ENCODE results near the gene C4orf36.

The C4orf36 gene

GRCh38 chr4:86910820-86911684, 18.8 kb upstream of the C4orf36 start:
- Histone ChIP-seq H3K27me3 (ENCODE audit: control insufficient read depth in 1 of 2, insufficient read depth in 1 of 2, low read length in 2 of 2) (no peaks in the 10 kb centered on the region), H4K91ac (ENCODE audit: low read length) (no peak overlapping the region), H3K4me2 (ENCODE audit: low read length, poor library complexity, severe bottlenecking) (no peak overlapping the region), H3K36me3 (ENCODE audit: control insufficient read depth in 1 of 2, insufficient read depth in 2 of 2, low read depth in 1 of 2, low read length in 2 of 2) (no peaks in the 10 kb centered on the region), H3K4ac (ENCODE audit: low read depth in 1 of 2, low read length in 2 of 2) (no peak overlapping the region), H2BK120ac (ENCODE audit: low read depth, low read length) (no peak overlapping the region), H3K79me1 (replicated peaks; ENCODE audit: low read length, poor library complexity, severe bottlenecking) (no peaks in the 10 kb centered on the region), H3K18ac (ENCODE audit: low read depth in 1 of 2, low read length in 2 of 2) (no peak overlapping the region), H2AFZ (ENCODE audit: low read depth, low read length) (no peak overlapping the region), H3K27ac (ENCODE audit: low read length, poor library complexity, severe bottlenecking) (no peak overlapping the region), H2AK5ac (ENCODE audit: low read length, severe bottlenecking) (no peak overlapping the region), H2BK12ac (ENCODE audit: low read length in 2 of 2) (no peak overlapping the region), H3K14ac (ENCODE audit: low read length in 2 of 2) (no peak overlapping the region), H2BK15ac (ENCODE audit: low read depth, poor library complexity, severe bottlenecking) (no peak overlapping the region), H4K8ac (ENCODE audit: low read length) (no peak overlapping the region), H3K9me3 (ENCODE audit: control insufficient read depth, low read length) (no peaks in the 10 kb centered on the region), H3K4me1 (ENCODE audit: control insufficient read depth, insufficient read depth, low read depth, low read length) (peaks cover 2% of the 10 kb centered on the region), H3K4me3 (ENCODE audit: insufficient read depth in 1 of 2, low read depth in 1 of 2, low read length in 2 of 2) (no peak overlapping the region), H3K23ac (ENCODE audit: low read length in 2 of 2) (no peak overlapping the region), H3K9ac (ENCODE audit: low read length) (no peak overlapping the region), H2BK5ac (ENCODE audit: low read depth, low read length, poor library complexity, severe bottlenecking) (no peak overlapping the region)
- no peak for DNase-seq
- 100% methylated on average over 3 of the region's 7 CpGs for WGBS

- no peak overlapping the region for H3K4me2 ChIP-seq (ENCODE audit: low read length, poor library complexity, severe bottlenecking)
- no peak overlapping the region for H4K91ac ChIP-seq (ENCODE audit: low read length)
- H3K18ac ChIP-seq (ENCODE audit: low read depth in 1 of 2, low read length in 2 of 2): no peak overlapping the region
- no peaks in the 10 kb centered on the region for H3K79me1 ChIP-seq (replicated peaks; ENCODE audit: low read length, poor library complexity, severe bottlenecking)
- H3K36me3 ChIP-seq (ENCODE audit: control insufficient read depth in 1 of 2, insufficient read depth in 2 of 2, low read depth in 1 of 2, low read length in 2 of 2): no peaks in the 10 kb centered on the region
- no peak overlapping the region for H3K4me3 ChIP-seq (ENCODE audit: insufficient read depth in 1 of 2, low read depth in 1 of 2, low read length in 2 of 2)
- H2BK15ac ChIP-seq (ENCODE audit: low read depth, poor library complexity, severe bottlenecking): no peak overlapping the region
- H3K23ac ChIP-seq (ENCODE audit: low read length in 2 of 2): no peak overlapping the region
- H3K27me3 ChIP-seq (ENCODE audit: control insufficient read depth in 1 of 2, insufficient read depth in 1 of 2, low read length in 2 of 2): no peaks in the 10 kb centered on the region
- no peak overlapping the region for H3K4ac ChIP-seq (ENCODE audit: low read depth in 1 of 2, low read length in 2 of 2)
- H4K8ac ChIP-seq (ENCODE audit: low read length): no peak overlapping the region
- peaks cover 2% of the 10 kb centered on the region for H3K4me1 ChIP-seq (ENCODE audit: control insufficient read depth, insufficient read depth, low read depth, low read length)
- H2BK120ac ChIP-seq (ENCODE audit: low read depth, low read length): no peak overlapping the region
- no peak overlapping the region for H3K14ac ChIP-seq (ENCODE audit: low read length in 2 of 2)
- no peak overlapping the region for H2AFZ ChIP-seq (ENCODE audit: low read depth, low read length)
- WGBS: 89% methylated on average over 4 of the region's 5 CpGs
- H3K9me3 ChIP-seq (ENCODE audit: control insufficient read depth, low read length): no peaks in the 10 kb centered on the region
- no peak overlapping the region for H3K9ac ChIP-seq (ENCODE audit: low read length)
- H2AK5ac ChIP-seq (ENCODE audit: low read length, severe bottlenecking): no peak overlapping the region
- no peak for DNase-seq
- H3K27ac ChIP-seq (ENCODE audit: low read length, poor library complexity, severe bottlenecking): no peak overlapping the region
- H2BK12ac ChIP-seq (ENCODE audit: low read length in 2 of 2): no peak overlapping the region
- H2BK5ac ChIP-seq (ENCODE audit: low read depth, low read length, poor library complexity, severe bottlenecking): no peak overlapping the region
These were observed 18.1 kb upstream of the C4orf36 start for GRCh38 chr4:86910369-86910768.

GRCh38 chr4:86909546-86910295, 17.5 kb upstream of the C4orf36 start:
- no peak overlapping the region for H3K4me3 ChIP-seq (ENCODE audit: insufficient read depth in 1 of 2, low read depth in 1 of 2, low read length in 2 of 2)
- H2AK5ac ChIP-seq (ENCODE audit: low read length, severe bottlenecking): no peak overlapping the region
- no peaks in the 10 kb centered on the region for H3K79me1 ChIP-seq (replicated peaks; ENCODE audit: low read length, poor library complexity, severe bottlenecking)
- H2BK15ac ChIP-seq (ENCODE audit: low read depth, poor library complexity, severe bottlenecking): no peak overlapping the region
- 96% methylated on average over 7 of the region's 8 CpGs for WGBS
- no peak overlapping the region for H3K9ac ChIP-seq (ENCODE audit: low read length)
- H3K4me2 ChIP-seq (ENCODE audit: low read length, poor library complexity, severe bottlenecking): no peak overlapping the region
- H3K14ac ChIP-seq (ENCODE audit: low read length in 2 of 2): no peak overlapping the region
- no peak overlapping the region for H4K91ac ChIP-seq (ENCODE audit: low read length)
- no peak overlapping the region for H3K18ac ChIP-seq (ENCODE audit: low read depth in 1 of 2, low read length in 2 of 2)
- H3K4me1 ChIP-seq (ENCODE audit: control insufficient read depth, insufficient read depth, low read depth, low read length): peaks cover 2% of the 10 kb centered on the region
- H3K36me3 ChIP-seq (ENCODE audit: control insufficient read depth in 1 of 2, insufficient read depth in 2 of 2, low read depth in 1 of 2, low read length in 2 of 2): no peaks in the 10 kb centered on the region
- no peaks in the 10 kb centered on the region for H3K9me3 ChIP-seq (ENCODE audit: control insufficient read depth, low read length)
- no peak overlapping the region for H2BK120ac ChIP-seq (ENCODE audit: low read depth, low read length)
- H3K4ac ChIP-seq (ENCODE audit: low read depth in 1 of 2, low read length in 2 of 2): no peak overlapping the region
- H3K27me3 ChIP-seq (ENCODE audit: control insufficient read depth in 1 of 2, insufficient read depth in 1 of 2, low read length in 2 of 2): no peaks in the 10 kb centered on the region
- H3K23ac ChIP-seq (ENCODE audit: low read length in 2 of 2): no peak overlapping the region
- no peak for DNase-seq
- H3K27ac ChIP-seq (ENCODE audit: low read length, poor library complexity, severe bottlenecking): no peak overlapping the region
- no peak overlapping the region for H4K8ac ChIP-seq (ENCODE audit: low read length)
- H2AFZ ChIP-seq (ENCODE audit: low read depth, low read length): no peak overlapping the region
- no peak overlapping the region for H2BK12ac ChIP-seq (ENCODE audit: low read length in 2 of 2)
- H2BK5ac ChIP-seq (ENCODE audit: low read depth, low read length, poor library complexity, severe bottlenecking): no peak overlapping the region

GRCh38 chr4:86908251-86908657, 16.0 kb upstream of the C4orf36 start:
- Histone ChIP-seq H3K4me3 (ENCODE audit: insufficient read depth in 1 of 2, low read depth in 1 of 2, low read length in 2 of 2) (peak overlapping the region in 1 of 2 experiments; percentile 63), H3K9ac (ENCODE audit: low read length) (peak overlapping the region; percentile 81), H3K79me1 (replicated peaks; ENCODE audit: low read length, poor library complexity, severe bottlenecking) (no peaks in the 10 kb centered on the region), H2BK120ac (ENCODE audit: low read depth, low read length) (no peak overlapping the region), H3K4me1 (ENCODE audit: control insufficient read depth, insufficient read depth, low read depth, low read length) (peaks cover 2% of the 10 kb centered on the region), H3K18ac (ENCODE audit: low read depth in 1 of 2, low read length in 2 of 2) (no peak overlapping the region), H3K9me3 (ENCODE audit: control insufficient read depth, low read length) (no peaks in the 10 kb centered on the region), H3K36me3 (ENCODE audit: control insufficient read depth in 1 of 2, insufficient read depth in 2 of 2, low read depth in 1 of 2, low read length in 2 of 2) (no peaks in the 10 kb centered on the region), H3K4me2 (ENCODE audit: low read length, poor library complexity, severe bottlenecking) (no peak overlapping the region), H4K8ac (ENCODE audit: low read length) (peak overlapping the region; percentile 12), H2AK5ac (ENCODE audit: low read length, severe bottlenecking) (no peak overlapping the region), H3K4ac (ENCODE audit: low read depth in 1 of 2, low read length in 2 of 2) (no peak overlapping the region), H2AFZ (ENCODE audit: low read depth, low read length) (no peak overlapping the region), H4K91ac (ENCODE audit: low read length) (no peak overlapping the region), H3K27me3 (ENCODE audit: control insufficient read depth in 1 of 2, insufficient read depth in 1 of 2, low read length in 2 of 2) (no peaks in the 10 kb centered on the region), H3K23ac (ENCODE audit: low read length in 2 of 2) (no peak overlapping the region), H3K27ac (ENCODE audit: low read length, poor library complexity, severe bottlenecking) (no peak overlapping the region), H3K14ac (ENCODE audit: low read length in 2 of 2) (no peak overlapping the region), H2BK15ac (ENCODE audit: low read depth, poor library complexity, severe bottlenecking) (no peak overlapping the region), H2BK5ac (ENCODE audit: low read depth, low read length, poor library complexity, severe bottlenecking) (no peak overlapping the region), H2BK12ac (ENCODE audit: low read length in 2 of 2) (no peak overlapping the region)
- 80% methylated on average over 1 of the region's 2 CpGs for WGBS
- peak; percentile 80 for DNase-seq

Measured in mesenchymal stem cell (in vitro differentiated cells and primary cell).